RWPE1 (cell line): ENCODE measurements around the gene IMMP2L.
"Not testable (repeated sequence)": the region's sequence is repeated elsewhere in the genome, so short reads cannot be mapped to it uniquely, and the experiment has no call there.

ENCODE experiments used
- CTCF ChIA-PET: fragments of 350-600 bp; sonication (Branson Sonifier 250); formaldehyde crosslinking; extraction: SDS; loops from one replicate; lab custom pipeline; 2021; lab: Yijun Ruan, JAX
- POLR2A ChIA-PET: fragments of 400-600 bp; formaldehyde crosslinking; extraction: SDS; loops from one replicate; lab custom pipeline; 2020; ENCODE audit warnings: antibody characterized with exemption; ENCODE audit not compliant: low non-redundant PET; lab: Yijun Ruan, JAX
- DNase-seq: peaks from one replicate; pipeline ENCODE4 v3.0.0; 2012; ENCODE audit warnings: low spot score
- H3K27ac ChIP-seq: fragments of 450-650 bp; 2 replicates; pipeline ENCODE4 v1.5.1; 2017
- CTCF ChIP-seq: fragments of 450-650 bp; conservative IDR thresholded peaks from 2 replicates; pipeline ENCODE4 v1.5.1; 2017; ENCODE audit warnings: low read depth, mild to moderate bottlenecking

IMMP2L gene

GRCh38 chr7:111075498-111075897, 486.8 kb downstream of the IMMP2L start:
- no peak for DNase-seq
- no peak for TF ChIP-seq CTCF
- POLR2A ChIA-PET = no interaction called here
- no peak overlapping the region for H3K27ac ChIP-seq
- CTCF ChIA-PET = no interaction called here

- TF ChIP-seq CTCF = no peak
- ChIA-PET POLR2A (no interaction called here), CTCF (no interaction called here)
- DNase-seq = no peak
- no peak overlapping the region for H3K27ac ChIP-seq
These were observed 487.5 kb downstream of the IMMP2L start for GRCh38 chr7:111074748-111075146.

GRCh38 chr7:111074071-111074747, 488.1 kb downstream of the IMMP2L start:
- ChIA-PET POLR2A (no interaction called here), CTCF (no interaction called here)
- DNase-seq = no peak

GRCh38 chr7:111072658-111073057, 489.6 kb downstream of the IMMP2L start:
- DNase-seq, POLR2A ChIA-PET, H3K27ac ChIP-seq: not testable (repeated sequence)
- CTCF ChIA-PET = interaction anchor here (0.6 kb wide), 1 partner anchor 680 kb away, joined by 3 read pairs; no protein-coding TSS in a partner anchor

More at GRCh38 chr7:111074071-111074747, 488.1 kb downstream of the IMMP2L start:
- no peak overlapping the region for H3K27ac ChIP-seq
- no peak for TF ChIP-seq CTCF

- H3K27ac ChIP-seq = no peak overlapping the region
- ChIA-PET POLR2A (no interaction called here), CTCF (no interaction called here)
- TF ChIP-seq CTCF = no peak
- DNase-seq = no peak
These were observed 490.7 kb downstream of the IMMP2L start for GRCh38 chr7:111071556-111071955.

- CTCF ChIA-PET = no interaction called here
- H3K27ac ChIP-seq = no peak overlapping the region
- POLR2A ChIA-PET = no interaction called here
- no peak for DNase-seq
- TF ChIP-seq CTCF = no peak
These were observed 493.7 kb downstream of the IMMP2L start for GRCh38 chr7:111068618-111069017.

- POLR2A ChIA-PET = no interaction called here
- TF ChIP-seq CTCF = no peak
- CTCF ChIA-PET = no interaction called here
- no peak overlapping the region for H3K27ac ChIP-seq
- no peak for DNase-seq
These were observed 494.6 kb downstream of the IMMP2L start for GRCh38 chr7:111067682-111068081.
